Measurements from ENCODE around the gene CDK5.

CDK5 gene

GRCh38 chr7:151071032-151071866 lies 13.6 kb upstream of the CDK5 start:
- no peak for DNase-seq

- DNase-seq, result no peak
Measured at GRCh38 chr7:151070574-151070960, 12.9 kb upstream of the CDK5 start.

- no peak for DNase-seq
Measured at GRCh38 chr7:151069841-151070573, 12.3 kb upstream of the CDK5 start.

DNA sequence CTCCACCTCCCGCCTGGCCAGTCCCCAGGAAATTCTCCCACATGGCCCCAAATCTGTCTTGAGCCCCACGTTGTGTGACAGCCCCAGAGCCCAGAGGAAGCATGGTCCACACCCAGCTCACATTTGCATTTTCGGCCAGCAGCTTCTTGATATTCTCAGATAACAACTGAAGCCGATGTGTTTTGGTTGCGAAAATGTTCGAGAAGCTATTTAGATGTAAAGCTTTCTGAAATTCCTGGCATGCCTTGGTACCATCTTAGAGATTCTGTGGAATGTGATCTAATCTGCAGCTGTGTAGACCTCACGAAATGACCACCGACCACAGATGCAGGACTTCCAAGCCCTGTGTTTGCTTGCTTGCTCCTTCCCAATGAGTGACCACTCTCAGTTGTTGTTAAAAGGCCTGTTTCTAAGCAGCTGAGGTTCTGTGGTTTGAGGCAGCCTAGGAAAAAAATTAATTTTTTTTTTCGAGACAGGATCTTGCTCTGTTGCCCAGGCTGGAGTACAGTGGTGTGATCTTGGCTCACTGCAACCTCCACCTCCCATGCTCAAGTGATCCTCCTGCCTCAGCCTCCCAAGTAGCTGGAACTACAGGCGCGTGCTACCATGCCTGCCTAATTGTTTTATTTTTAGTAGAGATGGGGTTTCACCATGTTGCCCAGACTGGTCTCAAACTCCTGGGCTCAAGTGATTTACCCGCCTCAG lies 10.5 kb upstream of the CDK5 start:
- no peak for DNase-seq

DNA sequence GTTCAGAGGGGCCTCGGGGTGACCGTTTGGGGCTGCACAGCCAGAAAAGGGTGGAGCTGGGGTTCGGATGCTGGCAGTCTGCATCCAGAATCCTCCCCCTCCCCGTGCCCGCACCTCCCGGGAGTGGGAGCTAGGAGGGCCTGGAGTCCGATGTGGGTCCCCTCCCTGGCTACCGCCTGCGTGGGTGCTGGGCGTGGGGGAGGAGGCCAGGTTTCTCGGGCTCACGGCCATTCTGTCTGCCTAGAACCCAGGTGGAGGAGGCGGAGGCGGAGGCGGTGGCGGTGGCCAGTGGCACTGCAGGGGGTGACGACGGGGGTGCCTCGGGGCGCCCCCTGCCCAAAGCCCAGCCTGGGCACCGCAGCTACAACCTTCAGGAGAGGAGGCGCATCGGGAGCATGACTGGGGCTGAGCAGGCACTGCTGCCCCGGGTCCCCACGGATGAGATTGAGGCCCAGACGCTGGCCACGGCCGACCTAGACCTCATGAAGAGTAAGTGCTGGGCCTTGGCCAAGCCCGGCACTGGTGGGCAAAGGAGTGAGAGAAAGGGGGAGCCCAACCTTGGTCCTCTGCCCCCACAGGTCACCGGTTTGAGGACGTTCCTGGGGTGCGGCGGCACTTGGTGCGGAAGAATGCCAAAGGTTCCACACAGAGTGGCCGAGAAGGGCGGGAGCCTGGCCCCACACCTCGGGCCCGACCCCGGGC lies 8.7 kb upstream of the CDK5 start:
- no peak for DNase-seq

GRCh38 chr7:151065516-151065915 lies 7.8 kb upstream of the CDK5 start:
- no peak for DNase-seq

DNA sequence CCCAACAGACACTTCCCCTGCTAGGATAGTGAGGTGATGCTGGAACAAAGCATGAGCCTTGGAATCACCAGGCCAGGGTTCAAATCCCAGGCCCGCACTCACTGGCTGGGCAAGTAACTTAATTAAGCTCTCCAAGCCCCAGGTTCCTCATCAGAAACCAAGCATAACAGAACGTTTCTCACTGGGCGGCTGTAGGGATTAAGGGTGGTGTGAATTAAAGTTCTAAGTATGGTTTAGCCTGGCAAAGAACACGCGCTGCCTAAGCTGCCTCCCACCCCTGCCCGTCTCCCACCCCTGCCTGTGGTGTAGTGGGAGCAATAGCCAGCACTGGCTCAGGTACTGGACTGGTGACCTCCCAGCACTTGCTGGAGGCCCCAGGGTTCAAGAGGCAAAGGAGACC lies 7.3 kb upstream of the CDK5 start:
- DNase-seq, result no peak

DNA sequence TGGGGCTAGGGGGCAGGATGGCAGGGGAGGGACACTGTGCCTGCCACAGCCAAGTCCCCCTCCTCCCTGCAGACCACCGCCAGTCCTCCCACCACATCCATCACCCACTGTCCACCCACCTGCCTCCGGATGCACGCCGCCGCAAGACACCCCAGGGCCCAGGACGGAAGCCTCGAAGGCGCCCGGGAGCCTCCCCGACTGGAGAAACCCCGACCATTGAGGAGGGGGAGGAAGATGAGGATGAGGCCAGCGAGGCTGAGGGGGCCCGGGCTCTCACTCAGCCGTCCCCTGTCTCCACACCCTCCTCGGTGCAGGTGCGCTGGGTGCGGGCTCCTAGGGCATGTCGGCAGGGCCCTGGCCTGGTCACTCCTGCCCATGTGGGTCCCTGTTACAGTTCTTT lies 6.8 kb upstream of the CDK5 start:
- no peak for DNase-seq

- DNase-seq, result no peak
Measured at GRCh38 chr7:151063212-151063561, 5.5 kb upstream of the CDK5 start.

- DNase-seq, result no peak
Measured at GRCh38 chr7:151062399-151063211, 4.9 kb upstream of the CDK5 start.

DNA sequence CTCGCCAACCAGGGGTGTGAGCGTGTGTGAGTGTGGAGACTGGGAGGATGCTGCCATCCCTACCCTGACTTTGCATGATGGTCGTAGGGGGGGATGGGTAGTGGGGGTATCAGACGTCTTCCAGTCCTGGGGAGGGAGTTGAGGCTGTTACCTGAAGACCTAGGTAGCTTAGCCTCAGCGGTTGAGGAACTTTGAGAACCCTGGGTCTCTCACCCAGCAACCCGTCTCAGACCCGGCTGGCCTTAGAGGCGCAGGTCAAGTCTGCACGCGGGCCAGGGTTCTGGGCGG lies 4.4 kb upstream of the CDK5 start:
- no peak for DNase-seq

DNA sequence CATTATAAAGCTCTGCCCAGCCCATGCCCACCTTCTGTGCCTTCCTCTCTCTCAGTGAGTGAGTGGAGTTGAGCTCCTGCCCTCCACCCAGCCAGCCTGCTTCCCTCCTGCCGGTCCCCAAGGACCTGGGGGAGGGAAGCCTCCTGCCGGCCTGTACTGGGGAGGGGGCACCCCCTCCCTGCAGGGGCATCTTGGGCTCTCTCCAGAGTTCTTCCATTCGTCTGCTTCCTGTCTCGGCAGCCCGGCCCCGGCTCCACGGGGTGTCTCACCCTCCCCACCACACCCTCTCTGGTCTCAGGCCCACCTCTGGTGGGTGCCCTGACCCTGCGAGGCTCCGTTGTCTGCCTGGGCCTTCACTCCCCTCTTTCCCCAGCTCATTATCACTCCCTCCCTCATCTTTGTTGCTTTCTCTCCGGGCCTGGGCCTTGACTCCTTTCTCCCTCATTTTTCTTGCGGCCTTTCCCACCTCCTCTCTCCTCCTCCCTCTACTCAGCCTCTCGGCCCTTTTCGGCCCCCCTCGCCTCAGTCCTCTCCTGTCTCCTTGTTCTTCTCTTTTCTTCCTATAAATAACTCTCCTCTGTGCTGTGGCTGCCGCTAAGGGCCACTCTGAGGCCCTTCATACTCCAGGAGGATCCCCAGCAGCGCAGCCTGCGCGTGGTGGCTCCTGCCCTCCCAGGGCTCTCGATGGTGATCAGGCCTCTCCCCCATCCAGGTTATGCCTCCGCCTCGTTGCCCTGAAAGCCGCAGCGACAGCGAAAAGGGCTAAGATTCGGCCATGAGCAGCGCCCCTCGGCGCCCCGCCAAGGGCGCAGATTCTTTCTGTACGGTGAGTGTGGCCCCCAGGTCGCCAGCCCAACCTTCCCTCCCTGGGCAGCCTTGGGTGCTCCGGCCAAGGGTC lies 3.8 kb upstream of the CDK5 start:
- no peak for DNase-seq

GRCh38 chr7:151060416-151061212 lies 2.9 kb upstream of the CDK5 start:
- DNase-seq, result no peak

DNA sequence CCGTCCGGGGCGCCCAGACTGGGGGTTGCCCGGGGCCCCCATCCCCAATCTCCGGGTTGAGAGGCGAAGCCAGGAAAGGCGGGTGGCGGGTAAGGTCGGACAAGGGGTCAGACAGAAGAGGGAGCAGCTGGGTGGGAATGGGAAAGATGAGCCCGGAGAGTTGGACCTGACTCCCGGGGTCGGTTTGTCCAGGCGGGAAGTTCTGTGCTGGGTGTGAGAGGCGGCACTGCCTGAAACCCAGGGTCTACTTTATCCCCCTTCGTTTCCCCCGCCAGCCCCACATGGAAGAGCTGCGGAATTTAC lies 2.4 kb upstream of the CDK5 start:
- DNase-seq, result no peak

- peak; percentile 51 for DNase-seq
Measured at GRCh38 chr7:151059367-151060112, 1.8 kb upstream of the CDK5 start, which contains the start of gene SLC4A2. Gene SLC4A2, plus strand, starts transcription at chr7:151059589. Its CDS starts 2,399 bp downstream, at chr7:151061988.

- no peak for DNase-seq
Measured at GRCh38 chr7:151058781-151059366, 1.2 kb upstream of the CDK5 start.

DNA sequence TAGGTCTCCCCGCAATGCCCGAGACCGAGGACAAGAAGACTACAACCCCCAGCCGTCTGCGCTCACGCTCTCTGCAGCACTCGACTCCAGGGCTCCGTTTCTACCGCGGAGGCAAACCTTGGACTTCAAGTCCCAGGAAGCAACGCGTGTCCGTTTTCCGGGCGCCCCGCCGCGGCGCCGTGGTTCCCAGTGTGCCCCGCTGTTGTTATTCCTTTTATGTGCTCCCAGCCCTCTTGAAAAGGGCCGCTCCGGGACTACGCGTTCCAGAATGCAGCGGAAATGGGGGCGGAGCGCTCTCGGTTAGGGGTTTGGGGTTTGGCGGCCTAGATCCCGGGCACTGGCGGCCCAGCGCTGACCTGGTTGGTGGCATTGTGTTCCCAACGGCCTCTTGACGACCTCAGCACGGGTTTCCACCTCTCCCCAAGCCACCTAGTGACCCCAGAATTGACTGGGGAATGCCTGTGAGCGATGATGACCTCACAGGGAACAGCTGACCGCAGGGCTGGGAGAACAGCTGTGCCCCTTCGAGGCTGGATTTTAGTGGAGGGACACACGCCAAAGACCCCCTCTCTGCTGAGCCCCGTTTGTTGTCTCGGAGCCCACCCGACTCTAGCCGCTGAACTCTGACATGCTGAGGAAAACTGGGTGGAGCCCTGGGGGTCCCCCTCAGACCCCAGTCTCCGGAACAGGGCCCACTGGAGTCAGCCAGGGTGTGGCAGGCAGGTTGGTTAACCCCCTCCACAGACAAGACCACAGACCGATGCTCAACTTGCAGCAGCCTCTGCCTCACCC lies 488 bp upstream of the CDK5 start:
- peak; percentile 99 for DNase-seq

GRCh38 chr7:151056666-151057505 lies 811 bp downstream of the CDK5 start:
- DNase-seq, result no peak
